Choroid plexus epithelial cell (primary cell): ENCODE data around the gene ATF7IP2.

Experiments
- DNase-seq: peaks from one replicate; pipeline ENCODE4 v3.0.0-alpha.2; 2010; ENCODE audit warnings: low read depth
- H3K4me3 ChIP-seq: 2 replicates; pipeline ENCODE4 v1.5.1; 2011; ENCODE audit warnings: low read depth, mild to moderate bottlenecking, control low read depth, low read length, moderate library complexity
- TF ChIP-seq, protein P1 (sequence below): conservative IDR thresholded peaks from 2 replicates; pipeline ENCODE4 v1.5.1; 2011; ENCODE audit warnings: low read depth, mild to moderate bottlenecking, control low read depth, inconsistent platforms, low read length, moderate library complexity

The ATF7IP2 gene

DNA sequence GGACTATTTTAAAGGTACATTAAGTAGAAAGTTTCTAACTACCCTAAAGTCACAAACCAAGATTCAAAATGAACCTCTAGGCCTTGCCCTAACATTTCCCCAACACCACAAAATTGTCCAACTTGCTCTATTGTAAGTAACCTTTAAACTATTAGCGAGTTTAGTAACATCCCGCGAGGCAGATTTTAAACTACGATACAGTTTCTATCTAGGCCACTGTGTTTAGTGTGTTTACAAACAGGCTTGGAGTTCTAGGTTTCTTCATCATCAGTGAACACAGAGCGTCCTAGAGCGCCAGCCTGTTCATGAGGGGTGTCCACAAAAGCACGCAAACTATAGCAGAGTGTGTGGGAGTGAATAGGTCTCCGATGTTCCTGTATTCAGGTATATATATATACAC, 142.8 kb downstream of the ATF7IP2 start:
- no peak overlapping the region for H3K4me3 ChIP-seq
- TF ChIP-seq, protein P1, sequence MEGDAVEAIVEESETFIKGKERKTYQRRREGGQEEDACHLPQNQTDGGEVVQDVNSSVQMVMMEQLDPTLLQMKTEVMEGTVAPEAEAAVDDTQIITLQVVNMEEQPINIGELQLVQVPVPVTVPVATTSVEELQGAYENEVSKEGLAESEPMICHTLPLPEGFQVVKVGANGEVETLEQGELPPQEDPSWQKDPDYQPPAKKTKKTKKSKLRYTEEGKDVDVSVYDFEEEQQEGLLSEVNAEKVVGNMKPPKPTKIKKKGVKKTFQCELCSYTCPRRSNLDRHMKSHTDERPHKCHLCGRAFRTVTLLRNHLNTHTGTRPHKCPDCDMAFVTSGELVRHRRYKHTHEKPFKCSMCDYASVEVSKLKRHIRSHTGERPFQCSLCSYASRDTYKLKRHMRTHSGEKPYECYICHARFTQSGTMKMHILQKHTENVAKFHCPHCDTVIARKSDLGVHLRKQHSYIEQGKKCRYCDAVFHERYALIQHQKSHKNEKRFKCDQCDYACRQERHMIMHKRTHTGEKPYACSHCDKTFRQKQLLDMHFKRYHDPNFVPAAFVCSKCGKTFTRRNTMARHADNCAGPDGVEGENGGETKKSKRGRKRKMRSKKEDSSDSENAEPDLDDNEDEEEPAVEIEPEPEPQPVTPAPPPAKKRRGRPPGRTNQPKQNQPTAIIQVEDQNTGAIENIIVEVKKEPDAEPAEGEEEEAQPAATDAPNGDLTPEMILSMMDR: no peak
- DNase-seq: no peak

DNA sequence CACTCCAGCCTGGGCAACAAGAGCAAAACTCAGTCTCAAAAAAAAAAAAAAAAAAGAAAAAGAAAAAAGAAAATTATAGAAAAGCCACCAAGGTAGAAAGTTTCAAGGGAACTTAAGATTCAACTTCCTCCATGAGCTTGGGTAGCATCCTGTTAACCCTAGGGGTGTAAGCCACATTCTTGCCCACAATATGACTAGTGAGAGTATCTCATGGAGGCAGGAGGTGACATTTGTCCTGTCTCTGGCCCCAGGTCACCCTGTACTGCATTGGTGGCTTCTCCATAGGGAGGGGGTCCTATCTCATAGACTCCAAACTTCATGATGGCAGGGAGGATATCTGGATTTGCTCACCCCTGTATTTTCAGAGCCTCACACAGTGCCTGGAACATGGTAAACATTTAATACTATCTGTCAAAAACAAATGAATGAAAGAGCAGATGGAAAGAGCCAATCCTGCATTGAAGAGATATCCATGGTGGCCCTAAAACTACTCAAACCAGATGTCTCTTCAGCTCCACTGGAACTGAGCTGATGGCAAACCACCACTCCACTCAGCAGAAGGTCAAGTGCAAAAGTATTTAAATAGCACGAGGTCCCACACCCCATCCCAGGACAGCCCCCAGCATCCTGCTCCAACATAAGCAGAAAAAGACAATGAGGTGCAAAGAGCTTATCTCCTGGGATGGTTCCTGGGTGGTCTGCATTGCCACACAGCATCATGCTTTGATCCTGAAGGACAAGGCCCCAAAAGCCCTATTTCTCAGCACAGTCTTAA, 144.2 kb downstream of the ATF7IP2 start:
- no peak for DNase-seq
- TF ChIP-seq, protein P1: no peak
- H3K4me3 ChIP-seq: no peak overlapping the region

DNA sequence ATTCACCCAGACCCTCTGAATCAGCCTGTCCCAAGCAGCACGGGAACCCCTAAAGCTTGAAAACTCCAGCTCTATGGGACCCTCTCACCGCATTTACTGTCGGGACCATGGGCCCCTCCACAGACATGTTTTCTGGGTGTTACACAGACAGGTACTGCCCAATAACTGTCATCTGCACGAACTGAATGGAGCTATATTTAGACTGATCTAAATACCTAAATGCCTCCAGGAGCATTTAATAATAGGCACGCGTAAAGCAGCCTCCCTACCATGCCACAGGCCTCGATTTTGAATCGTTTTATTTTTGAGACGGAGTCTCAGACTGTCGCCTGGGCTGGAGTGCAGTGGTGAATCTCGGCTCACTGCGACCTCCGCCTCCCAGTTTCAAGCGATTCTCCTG, 144.8 kb downstream of the ATF7IP2 start:
- no peak for DNase-seq
- TF ChIP-seq, protein P1: no peak
- no peak overlapping the region for H3K4me3 ChIP-seq

DNA sequence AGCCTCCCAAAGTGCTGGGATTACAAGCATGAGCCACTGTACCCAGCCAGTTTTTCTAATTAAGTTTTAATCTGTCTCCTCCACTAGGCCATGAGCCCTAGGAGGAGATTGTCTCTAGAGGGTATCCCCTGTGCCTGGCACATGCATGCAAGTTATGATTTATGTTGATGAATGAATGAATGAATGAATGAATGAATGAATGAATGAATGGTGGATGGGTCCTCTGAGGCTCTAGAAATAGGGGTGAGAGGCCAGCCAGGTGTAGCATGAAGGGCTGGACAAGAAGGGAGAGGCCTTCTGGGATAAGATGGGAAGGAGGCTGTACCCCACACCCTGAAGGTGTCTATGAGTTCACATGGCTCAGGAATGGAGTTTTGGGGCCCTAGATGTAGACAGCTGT, 145.7 kb downstream of the ATF7IP2 start:
- no peak for DNase-seq
- TF ChIP-seq, protein P1: no peak
- H3K4me3 ChIP-seq: no peak overlapping the region
